GM12801 (cell line): Measurements from ENCODE around the gene GPC6.

Experiments used
- TF ChIP-seq, protein P1 (sequence below): IDR thresholded peaks from one replicate; pipeline ENCODE4 v1.5.1; 2011; ENCODE audit warnings: control low read depth; ENCODE audit not compliant: insufficient read length; ENCODE audit errors: extremely low read depth

GPC6 gene

DNA sequence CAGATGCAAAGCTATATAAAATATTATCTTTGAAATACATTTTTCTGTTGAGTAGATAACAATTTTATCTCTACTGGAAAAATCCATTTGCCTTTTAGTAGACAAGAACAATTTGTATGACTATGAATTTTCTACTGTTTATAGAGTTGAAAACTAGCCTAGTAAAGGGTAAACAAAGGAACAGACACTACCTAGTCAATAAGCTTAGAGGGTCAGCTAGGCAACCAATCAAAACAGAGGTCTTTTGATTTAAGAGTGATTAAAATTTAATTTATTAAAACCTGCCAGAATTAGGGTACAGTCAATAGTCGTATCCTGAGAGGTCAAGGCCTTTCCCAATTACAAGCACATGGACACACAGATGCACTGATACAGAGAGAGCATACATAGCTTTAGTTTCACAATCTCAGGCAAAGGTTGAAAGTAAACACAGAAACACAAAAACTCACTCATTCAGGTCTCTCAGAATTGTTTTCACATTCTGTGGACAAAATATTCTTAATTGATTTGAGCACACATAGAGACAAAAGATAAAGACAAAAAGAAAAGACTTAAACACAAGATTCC lies 24.5 kb upstream of the GPC6 start:
- TF ChIP-seq, protein P1, sequence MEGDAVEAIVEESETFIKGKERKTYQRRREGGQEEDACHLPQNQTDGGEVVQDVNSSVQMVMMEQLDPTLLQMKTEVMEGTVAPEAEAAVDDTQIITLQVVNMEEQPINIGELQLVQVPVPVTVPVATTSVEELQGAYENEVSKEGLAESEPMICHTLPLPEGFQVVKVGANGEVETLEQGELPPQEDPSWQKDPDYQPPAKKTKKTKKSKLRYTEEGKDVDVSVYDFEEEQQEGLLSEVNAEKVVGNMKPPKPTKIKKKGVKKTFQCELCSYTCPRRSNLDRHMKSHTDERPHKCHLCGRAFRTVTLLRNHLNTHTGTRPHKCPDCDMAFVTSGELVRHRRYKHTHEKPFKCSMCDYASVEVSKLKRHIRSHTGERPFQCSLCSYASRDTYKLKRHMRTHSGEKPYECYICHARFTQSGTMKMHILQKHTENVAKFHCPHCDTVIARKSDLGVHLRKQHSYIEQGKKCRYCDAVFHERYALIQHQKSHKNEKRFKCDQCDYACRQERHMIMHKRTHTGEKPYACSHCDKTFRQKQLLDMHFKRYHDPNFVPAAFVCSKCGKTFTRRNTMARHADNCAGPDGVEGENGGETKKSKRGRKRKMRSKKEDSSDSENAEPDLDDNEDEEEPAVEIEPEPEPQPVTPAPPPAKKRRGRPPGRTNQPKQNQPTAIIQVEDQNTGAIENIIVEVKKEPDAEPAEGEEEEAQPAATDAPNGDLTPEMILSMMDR, result no peak

DNA sequence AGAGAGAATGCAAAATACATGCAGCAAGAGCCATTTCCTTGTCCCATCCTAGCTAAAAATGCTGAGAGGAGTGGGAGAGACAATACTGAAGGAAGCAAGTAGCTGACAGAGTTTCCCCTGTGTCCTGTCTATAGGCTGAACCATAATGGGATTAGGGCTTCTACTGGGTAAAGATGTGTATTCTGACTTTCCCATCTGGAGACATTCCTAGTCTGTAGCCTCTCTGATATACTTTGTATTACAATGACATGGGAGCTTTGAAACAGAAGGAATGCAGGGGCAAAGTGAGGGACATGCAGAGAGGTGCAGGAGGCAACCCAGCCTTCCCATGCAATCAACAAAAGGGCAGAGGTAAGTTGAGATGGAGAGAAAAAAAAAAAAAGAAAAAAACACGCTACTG lies 10.5 kb upstream of the GPC6 start:
- TF ChIP-seq, protein P1, result no peak

DNA sequence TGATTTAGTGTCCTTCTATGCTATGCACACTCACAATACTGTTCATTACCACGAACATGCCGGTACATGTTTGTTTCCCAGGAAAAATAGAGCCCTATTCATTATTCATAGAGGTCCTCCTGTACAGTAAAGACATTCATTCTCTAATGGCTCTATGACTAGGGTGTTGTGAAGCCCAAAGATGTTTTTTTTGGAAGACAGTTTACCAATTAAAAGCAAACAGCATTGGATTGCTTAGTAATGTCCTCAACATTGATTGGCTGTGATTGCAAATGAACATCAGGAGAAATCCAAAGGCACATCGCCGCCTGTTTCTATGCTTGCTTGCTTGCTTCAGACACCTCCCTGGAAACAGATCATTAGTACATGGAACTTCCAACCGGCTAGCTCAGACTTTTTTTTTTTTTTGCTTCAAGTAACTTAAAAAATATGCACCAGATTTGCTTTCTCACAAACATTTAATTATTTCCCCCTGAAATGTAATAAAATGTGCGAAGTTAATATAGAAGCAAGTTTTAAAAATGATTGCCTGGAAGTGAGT lies 8.8 kb upstream of the GPC6 start:
- TF ChIP-seq, protein P1, result no peak

DNA sequence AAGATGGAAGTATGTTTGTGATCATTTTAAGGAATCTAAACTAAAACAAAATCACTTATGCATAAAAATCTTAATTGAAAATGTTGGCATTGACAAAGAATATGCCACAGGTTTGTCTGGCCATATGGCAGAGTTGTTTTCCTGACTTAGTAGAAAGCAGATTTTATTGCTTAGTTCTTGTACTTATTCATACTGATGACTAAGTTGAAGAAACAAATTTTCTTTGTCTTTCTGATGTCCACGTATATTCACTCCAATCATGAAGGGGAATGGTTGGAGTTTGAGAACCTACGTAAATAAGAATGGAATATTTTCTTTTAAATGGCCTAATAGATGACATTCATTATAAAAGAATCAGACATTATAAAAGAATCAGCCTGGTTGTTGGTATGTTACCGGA lies 8.0 kb upstream of the GPC6 start:
- TF ChIP-seq, protein P1, result no peak

DNA sequence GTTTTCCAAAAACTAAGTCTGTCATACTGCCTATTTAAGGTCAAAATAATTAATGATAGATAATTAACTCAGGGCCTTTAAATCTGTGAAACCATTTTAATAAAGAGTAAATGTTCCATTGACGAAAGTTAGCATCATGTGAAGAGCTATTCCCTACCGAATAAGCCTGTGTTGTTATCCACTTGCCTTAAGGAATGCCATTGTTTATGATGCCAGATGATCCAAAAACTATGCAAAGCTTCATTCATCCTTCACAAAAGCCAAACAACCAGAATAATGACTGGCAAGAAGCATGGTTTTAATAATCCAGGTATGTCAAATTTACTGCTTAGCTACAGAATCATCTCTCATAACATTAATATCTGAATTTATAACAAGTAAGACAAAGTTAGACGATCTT lies 6.5 kb upstream of the GPC6 start:
- TF ChIP-seq, protein P1, result no peak

DNA sequence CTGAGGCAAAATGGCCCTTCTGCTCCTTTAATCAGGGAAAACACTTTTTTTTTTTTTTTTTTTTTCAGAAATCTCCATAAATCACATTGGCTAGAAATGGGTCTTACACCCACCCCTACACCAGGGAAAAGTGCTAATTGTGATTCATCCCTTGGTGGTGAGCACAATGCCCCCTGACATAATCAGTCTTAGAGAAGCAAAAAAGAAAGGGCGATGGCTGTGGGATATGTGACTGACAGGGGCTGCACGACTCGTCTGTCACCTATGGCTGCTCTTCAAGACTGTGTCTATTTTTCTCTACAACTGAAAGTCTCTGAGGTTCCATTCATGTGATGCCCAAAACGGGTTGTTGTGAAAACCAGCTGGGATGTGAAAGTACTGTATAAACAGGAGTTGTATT lies 3.6 kb upstream of the GPC6 start:
- TF ChIP-seq, protein P1, result no peak

DNA sequence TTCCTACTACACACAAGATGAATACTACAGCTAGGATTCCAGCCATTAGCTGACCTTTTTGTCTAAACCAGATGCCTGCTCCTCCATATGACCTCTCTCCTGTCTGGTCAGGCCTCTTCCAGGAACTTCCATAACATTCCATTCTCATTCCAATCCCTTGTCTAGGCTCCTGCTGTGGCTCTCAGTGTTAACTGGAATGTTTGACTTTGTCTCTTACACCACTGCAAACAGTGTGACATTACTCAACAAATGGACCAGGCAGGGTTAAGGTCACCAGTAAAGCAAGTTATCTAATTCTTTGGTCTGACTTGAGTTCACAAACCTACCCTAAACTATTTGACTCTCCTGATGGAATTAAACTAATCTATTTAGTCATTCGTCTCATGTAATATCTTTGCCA lies 2.1 kb upstream of the GPC6 start:
- TF ChIP-seq, protein P1, result no peak
